GM18505 (cell line): Measurements from ENCODE around the gene FBN1.

Source experiments
- ATAC-seq: cut with Tn5 transposase; IDR thresholded peaks from one replicate; pipeline ENCODE4 v1.9.1; 2021; ENCODE audit not compliant: unreplicated experiment
- POLR2A ChIP-seq: IDR thresholded peaks from 4 replicates; pipeline ENCODE4 v1.6.1; 2011; ENCODE audit warnings: borderline replicate concordance; ENCODE audit not compliant: insufficient read depth, insufficient read length; ENCODE audit errors: extremely low read depth

Gene FBN1

DNA sequence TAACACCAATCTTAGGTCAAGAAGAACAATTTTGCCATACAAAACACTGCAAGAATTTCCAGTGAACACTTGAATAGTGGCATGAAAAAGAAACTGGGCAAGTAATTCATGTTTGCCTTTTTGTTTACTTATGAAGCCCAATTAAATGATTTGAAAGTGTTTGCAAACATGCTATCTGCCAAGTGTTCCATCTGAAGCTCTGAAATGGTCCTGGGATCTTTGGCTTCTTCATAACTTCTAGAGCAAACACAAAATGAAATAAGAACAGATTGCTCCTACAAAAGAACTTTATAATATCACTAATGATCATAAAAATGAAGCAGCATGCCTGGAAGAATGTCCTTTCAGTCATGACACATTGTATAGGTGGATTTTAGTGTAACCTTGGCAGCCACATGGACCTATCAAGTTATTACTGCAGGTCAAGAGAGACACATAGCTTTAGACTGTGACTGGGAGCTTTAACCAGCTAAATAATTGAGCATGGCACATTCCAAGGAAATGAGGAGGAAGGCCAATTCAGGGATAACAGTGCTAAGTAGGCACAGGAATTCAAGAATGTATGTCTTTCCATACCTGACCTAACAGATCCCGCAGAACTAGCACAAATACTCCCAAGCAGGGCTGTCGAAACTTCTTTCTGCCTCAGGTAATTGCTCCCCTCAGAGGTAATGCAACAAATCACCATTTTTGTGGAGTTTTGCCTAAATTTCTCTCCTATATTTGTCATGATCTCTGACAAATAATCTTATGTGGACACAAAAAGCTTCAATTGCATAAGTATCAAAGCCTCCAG is 169.7 kb downstream of the FBN1 start:
- no peak for ATAC-seq

DNA sequence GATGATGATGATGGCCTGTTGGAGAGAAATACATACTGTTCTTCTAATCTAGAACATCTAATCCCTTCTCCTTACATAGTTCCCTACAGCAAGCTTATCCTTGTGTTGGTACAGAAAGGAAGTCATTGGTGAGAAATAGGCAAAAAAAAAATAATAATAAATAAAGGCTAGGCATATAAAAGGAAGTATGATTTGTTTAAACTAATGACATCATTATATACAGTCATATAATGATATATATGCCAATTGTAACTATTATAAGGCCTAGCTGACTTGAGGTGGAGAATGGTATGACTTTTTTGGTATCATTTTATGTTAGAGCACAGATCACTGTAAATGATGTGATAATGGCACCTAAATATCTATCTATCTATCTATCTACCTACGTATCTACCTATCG is 171.8 kb downstream of the FBN1 start:
- TF ChIP-seq POLR2A: no peak
- no peak for ATAC-seq

More for the DNA sequence above, 169.7 kb downstream of the FBN1 start:
- TF ChIP-seq POLR2A: no peak

DNA sequence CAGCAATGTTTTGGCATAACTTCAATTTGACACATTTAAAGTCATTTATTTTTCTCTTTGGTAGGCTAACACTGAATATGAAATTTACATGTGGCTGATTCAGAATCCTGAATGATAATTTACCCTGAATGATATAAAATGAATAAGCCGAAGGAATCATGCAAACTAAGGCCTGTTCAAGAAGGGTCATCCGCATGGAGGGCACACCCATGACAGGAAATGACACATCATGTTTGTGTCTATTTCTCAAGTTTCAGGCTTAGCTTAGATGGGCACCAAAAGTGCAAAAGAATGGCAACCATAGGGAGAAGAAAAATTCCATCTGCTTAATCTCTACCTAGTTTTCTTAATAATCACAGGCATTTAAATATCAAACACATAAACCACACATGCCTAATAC is 172.8 kb downstream of the FBN1 start:
- no peak for ATAC-seq
- TF ChIP-seq POLR2A: no peak

DNA sequence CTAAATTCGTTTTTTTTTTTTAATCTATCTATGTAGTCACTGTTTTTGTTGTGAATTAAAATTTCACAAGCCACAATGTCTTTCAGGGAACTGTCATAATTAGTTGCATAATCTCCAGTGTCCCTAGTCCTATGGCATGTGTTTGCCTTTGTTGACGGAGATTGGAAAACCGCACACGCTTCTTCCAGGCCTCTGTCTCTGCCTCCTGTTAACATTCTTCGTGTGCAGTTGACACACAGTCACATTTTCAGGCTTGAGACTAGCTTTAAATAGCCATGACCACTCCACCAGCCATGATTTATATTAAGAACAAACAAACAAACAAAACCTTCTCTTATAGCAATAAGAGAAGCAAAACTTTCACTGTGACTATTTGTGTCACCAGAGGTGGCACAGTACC is 174.4 kb downstream of the FBN1 start:
- ATAC-seq: no peak
- TF ChIP-seq POLR2A: no peak

DNA sequence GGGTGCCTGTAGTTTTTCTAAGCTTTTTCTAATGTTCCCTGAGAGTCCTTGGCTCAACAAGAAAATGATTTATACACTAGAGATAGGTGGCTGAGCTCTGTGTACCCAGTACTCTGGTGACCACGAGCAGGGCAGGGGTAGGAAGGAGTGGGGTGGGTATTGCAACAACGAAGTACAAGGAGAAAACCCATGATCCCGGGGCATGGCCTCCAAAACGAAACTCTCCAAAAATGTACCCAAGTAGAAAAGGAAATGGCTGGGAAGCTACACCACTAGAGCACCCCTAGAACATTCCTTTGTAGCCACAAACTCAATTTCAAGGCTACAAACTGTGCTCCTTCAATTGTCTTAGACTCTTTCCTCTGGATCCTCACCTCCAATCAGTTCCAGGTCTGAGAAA is 175.4 kb downstream of the FBN1 start:
- no peak for TF ChIP-seq POLR2A
- no peak for ATAC-seq

DNA sequence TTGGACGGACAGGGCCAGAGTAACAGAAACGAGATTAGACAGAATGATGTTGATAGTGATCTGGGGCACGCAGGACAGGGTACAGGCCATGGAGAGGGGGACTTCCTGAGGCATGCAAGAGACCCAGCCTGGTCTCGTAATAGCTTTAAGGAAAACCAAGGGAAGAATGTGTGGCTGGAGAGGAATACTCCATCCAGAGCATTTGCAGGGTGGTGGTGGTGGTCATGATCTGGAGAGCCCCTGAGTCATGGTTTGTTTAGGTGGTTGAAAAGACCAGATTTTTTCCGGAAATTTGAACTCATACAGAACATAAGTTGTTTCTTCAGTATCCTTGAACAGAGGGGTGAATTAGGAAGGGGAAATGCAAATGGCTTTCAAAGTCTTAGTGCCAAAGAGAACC is 175.8 kb downstream of the FBN1 start:
- no peak for ATAC-seq
- no peak for TF ChIP-seq POLR2A

DNA sequence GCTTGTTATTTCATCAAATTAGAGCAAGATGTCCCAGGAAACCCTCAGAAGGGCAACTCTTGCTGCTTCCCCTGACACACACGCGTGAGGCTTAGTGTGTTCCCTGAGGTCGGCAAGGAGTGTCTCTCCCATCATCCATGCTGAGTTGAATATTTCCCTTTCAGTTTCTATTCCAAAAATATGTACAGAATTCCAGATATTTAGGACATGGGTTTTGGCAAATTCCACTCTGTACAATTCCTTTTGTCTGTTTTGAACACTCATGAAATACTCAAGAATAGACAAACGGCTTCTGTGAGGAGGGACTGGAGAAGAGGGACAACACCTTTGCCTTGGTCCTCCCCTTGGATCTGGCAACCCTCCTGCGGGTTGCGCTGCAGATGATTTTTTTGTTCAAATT is 176.2 kb downstream of the FBN1 start:
- ATAC-seq: no peak
- no peak for TF ChIP-seq POLR2A

DNA sequence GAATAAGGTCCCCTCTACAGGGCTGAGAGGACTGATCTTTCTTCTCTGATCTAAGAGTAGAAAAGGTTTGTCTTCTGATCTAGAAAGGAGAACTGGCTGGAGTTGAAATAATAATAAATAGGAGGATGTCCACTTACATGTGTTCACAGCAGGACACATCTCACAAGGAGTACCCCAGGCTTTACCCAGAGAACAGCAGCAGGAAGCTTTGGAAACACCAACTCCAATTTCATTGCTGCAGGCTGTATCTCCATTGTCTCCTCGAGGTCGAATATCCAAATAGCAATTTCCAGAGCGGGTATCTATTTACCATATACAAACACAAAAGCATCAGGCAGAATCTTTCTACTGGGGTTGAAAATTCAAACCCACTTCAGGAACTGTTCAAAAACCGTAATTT is 177.7 kb downstream of the FBN1 start:
- no peak for ATAC-seq
- TF ChIP-seq POLR2A: no peak

DNA sequence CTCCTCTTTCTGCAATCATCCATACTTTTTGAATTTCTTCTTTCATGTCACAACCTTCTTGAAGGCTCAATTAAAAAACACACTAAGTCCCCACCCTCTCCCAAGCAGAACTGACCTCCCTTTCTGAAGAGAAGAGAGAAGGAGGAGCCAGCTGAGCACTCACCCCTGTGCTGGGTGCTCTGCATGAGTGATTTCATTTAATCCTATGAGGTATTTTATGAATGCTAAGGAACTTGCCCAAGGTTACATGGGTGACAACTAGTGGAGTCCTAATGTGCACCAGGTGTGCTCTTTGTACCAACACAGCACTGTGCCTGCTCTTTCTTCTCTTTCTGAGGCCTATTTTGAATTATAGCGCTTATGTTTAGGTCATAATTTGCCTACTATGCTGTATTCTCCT is 178.7 kb downstream of the FBN1 start:
- no peak for TF ChIP-seq POLR2A
- no peak for ATAC-seq

DNA sequence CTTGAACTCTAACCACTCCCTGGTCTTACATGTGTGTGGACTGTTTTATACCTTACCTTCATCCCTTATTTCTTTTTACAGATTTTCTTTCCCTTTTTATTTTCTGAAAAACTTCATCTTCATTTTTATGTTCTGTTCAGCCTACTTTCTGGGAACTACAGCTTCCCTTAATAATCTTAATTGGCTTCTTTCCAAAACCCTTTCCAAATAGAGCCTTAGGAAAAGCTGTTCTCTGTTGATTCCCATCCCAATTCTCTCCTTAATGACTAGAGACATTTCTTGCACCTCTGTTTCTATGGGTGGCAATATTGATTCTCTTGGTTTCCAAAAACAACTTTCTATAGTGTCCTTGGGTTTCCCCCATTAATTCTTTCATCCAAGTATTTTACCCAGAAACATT is 179.4 kb downstream of the FBN1 start:
- no peak for ATAC-seq
- no peak for TF ChIP-seq POLR2A

DNA sequence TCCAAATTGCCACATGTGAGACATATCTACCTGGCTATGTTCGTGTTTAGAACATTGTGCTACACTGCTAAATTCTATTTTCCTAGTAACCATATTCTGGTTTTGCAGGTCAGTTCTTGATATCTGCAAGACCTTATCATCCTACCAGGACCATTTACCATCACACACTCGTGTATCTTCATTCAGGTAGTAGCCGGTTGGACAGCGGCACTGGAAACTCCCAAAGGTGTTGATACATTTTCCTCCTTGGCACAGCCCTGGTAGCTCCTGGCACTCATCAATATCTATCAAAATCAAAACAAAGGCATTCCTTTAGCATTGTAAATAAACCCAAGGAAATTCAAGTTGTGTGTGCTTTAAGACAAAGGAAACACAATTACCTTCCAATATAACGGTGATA is 180.1 kb downstream of the FBN1 start:
- no peak for ATAC-seq
- no peak for TF ChIP-seq POLR2A

DNA sequence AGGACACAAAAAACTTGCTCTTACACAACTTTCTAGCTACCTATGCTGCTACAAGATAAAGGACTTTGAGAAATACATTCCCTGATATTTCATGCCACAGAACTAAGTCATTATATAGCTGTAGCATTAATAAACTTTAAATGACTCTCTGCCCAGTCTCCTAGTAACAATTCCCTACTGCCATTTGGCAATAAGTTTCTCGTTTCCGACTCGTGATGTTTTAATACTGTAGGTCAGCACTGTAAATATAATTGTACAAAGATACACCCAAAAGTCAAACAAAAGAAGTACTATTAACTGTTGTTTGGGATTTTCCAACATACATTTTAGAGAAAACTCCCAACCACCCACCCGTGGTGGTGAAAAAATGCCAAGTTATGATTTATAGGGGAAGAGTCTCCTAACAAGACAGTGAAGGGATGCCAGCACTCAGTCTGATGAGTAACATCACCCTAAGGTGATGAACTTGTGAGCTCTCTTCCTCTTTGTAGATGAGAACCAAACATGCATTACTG is 182.1 kb downstream of the FBN1 start:
- no peak for ATAC-seq
- TF ChIP-seq POLR2A: no peak

DNA sequence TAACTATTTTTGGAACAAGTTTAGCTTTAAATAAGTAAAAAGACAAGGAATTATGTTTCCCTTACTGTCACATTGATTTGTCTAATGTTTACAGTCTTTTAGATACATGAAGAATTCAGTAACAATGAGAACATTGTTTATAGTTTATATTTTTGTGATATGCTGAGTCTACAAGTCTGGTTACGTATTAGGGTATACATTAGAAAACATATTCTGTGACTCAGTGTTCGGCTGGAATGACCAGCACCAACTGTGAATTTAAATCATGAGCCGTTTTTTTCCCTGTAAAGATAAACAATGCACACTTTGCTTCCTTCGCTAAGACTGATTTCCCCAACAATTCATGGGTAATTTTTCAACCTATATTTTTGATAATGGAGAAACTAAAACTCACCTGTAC is 182.8 kb downstream of the FBN1 start:
- no peak for ATAC-seq
- no peak for TF ChIP-seq POLR2A

DNA sequence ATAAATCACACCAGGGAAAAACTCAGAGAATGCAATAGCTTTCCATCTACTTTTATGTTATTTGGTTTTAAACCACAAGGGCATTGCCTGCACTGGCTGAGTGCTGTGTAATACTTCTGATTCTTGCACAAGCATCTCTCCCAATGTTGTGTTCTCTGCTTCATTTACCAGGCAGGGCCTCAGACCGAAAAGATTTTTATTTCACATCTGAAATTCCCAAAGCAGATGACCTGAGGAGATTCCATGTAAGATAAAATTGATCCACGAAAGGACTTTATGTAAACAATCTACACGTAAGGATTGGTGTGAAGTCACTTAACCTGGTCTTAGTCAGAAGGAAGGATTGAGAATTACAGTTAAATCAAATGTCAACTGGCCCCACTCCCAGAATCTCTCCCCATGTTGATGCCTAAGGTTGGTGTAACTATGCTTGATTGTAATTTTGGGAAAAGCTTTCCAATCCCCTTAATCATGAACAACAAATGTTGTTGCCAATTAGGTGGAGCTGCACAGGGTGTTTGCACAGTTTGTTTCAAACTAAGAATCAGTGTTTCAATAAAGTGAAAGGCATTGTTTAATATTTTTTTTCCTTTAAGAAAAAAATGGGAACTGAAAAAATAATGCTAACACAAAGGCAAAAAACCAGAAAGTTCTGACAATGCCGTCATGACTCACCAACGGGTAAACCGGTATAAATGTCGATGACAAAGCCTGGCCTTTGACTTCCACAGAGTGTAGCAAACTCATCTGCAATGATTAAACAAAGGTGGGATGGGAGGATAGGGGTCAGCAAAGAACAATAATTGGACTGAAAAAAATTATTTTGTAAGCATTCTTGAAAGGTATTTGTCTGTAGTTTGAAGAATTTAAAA is 185.7 kb downstream of the FBN1 start:
- ATAC-seq: no peak
- no peak for TF ChIP-seq POLR2A
